Common myeloid progenitor, CD34-positive (primary cell): ENCODE results near the gene TMEM95.

Source experiments
- CTCF ChIA-PET: fragments of 350-600 bp; sonication (Branson Sonifier 250); formaldehyde crosslinking; loops from one replicate; lab custom pipeline; 2021; ENCODE audit warnings: antibody characterized with exemption; lab: Charles Lee
- POLR2A ChIA-PET: fragments of 350-600 bp; sonication (Branson Sonifier 250); formaldehyde crosslinking; loops from one replicate; lab custom pipeline; 2021; ENCODE audit warnings: antibody characterized with exemption; lab: Charles Lee
- DNase-seq, 3 donors: peaks; one replicate each; pipeline versions ENCODE4 v3.0.0 to v3.0.0-alpha.2; 2013
- H3K27ac ChIP-seq, 2 experiments: 1 replicate in 1 of 2; 2 replicates in 1 of 2; pipeline ENCODE4 v1.7.0; 2013; ENCODE audit warnings: inconsistent platforms in 2 of 2, low read length in 2 of 2, mild to moderate bottlenecking in 2 of 2, low read depth in 1 of 2, moderate library complexity in 1 of 2; ENCODE audit not compliant: severe bottlenecking in 2 of 2, insufficient read depth in 1 of 2, poor library complexity in 1 of 2
- H3K27me3 ChIP-seq, 5 experiments: replicated peaks in 2 of 5; 1 replicate in 3 of 5; 2 replicates in 2 of 5; pipeline versions ENCODE4 v1.6.1 to v1.7.0; 2013; ENCODE audit warnings: low read length in 4 of 5, mild to moderate bottlenecking in 2 of 5, moderate library complexity in 2 of 5, inconsistent platforms in 1 of 5; ENCODE audit not compliant: insufficient read depth in 5 of 5, control insufficient read depth in 4 of 5
- H3K36me3 ChIP-seq, 4 experiments: 1 replicate in 2 of 4; 2 replicates in 2 of 4; pipeline versions ENCODE4 v1.6.1 to v1.7.0; 2013; ENCODE audit warnings: low read length in 3 of 4, control low read depth in 1 of 4, mild to moderate bottlenecking in 1 of 4; ENCODE audit not compliant: control insufficient read depth in 4 of 4, insufficient read depth in 4 of 4
- H3K4me1 ChIP-seq, 4 experiments: 1 replicate in 3 of 4; 2 replicates in 1 of 4; pipeline versions ENCODE4 v1.6.1 to v1.7.1; 2013; ENCODE audit warnings: low read length in 3 of 4, mild to moderate bottlenecking in 3 of 4, control low read depth in 1 of 4, inconsistent platforms in 1 of 4, moderate library complexity in 1 of 4; ENCODE audit not compliant: control insufficient read depth in 4 of 4, insufficient read depth in 4 of 4; ENCODE audit errors: control extremely low read depth in 1 of 4
- H3K4me3 ChIP-seq, 7 experiments: 1 replicate in 4 of 7; 2 replicates in 3 of 7; pipeline versions ENCODE4 v1.5.1 to v1.7.0; 2013; ENCODE audit warnings: mild to moderate bottlenecking in 7 of 7, low read length in 6 of 7, moderate library complexity in 6 of 7, inconsistent platforms in 2 of 7, low read depth in 2 of 7, control low read depth in 1 of 7; ENCODE audit not compliant: insufficient read depth in 4 of 7, control insufficient read depth in 1 of 7; ENCODE audit errors: extremely low read depth in 1 of 7
- H3K9me3 ChIP-seq, 5 experiments: 1 replicate in 4 of 5; 2 replicates in 1 of 5; pipeline versions ENCODE4 v1.6.1 to v1.7.1; 2013; ENCODE audit warnings: low read length in 4 of 5, mild to moderate bottlenecking in 2 of 5, inconsistent platforms in 1 of 5, low read depth in 1 of 5, moderate library complexity in 1 of 5; ENCODE audit not compliant: control insufficient read depth in 4 of 5, insufficient read depth in 2 of 5; ENCODE audit errors: control extremely low read depth in 1 of 5
- WGBS: methylation state at CpG from one replicate; pipeline ENCODE4 v1.1.5; 2013; ENCODE audit not compliant: insufficient coverage; 5-methylcytosine and 5-hydroxymethylcytosine counted together

Gene TMEM95

GRCh38 chr17:7369825-7370224 is 14.9 kb downstream of the TMEM95 start:
- Histone ChIP-seq H3K9me3 (no peaks in the 10 kb centered on the region), H3K27me3 (peaks cover 0 to 6% (median 0%) of the 10 kb centered on the region in 5 experiments), H3K4me1 (no peaks in the 10 kb centered on the region), H3K4me3 (no peak overlapping the region), H3K36me3 (no peaks in the 10 kb centered on the region), H3K27ac (no peak overlapping the region)
- ChIA-PET POLR2A (interaction anchor here (0.6 to 0.9 kb wide), 2 partner anchors 11 to 33 kb away, joined by 3 read pairs; partner anchors contain the start of gene ACAP1), CTCF (interaction anchor here (1.3 to 2.5 kb wide), 3 partner anchors 11 to 22 kb away, joined by 3 to 8 read pairs (median 7); partner anchors contain the start of gene TMEM95)
- no peak for DNase-seq
- 100% methylated on average over 5 of the region's 5 CpGs for WGBS

GRCh38 chr17:7370853-7371252 is 15.9 kb downstream of the TMEM95 start:
- Histone ChIP-seq H3K9me3 (no peaks in the 10 kb centered on the region), H3K36me3 (no peaks in the 10 kb centered on the region), H3K4me1 (no peaks in the 10 kb centered on the region), H3K27me3 (peaks cover 0 to 6% (median 0%) of the 10 kb centered on the region in 5 experiments), H3K4me3 (no peak overlapping the region), H3K27ac (no peak overlapping the region)
- no peak for DNase-seq
- POLR2A ChIA-PET: no interaction called here
- CTCF ChIA-PET: interaction anchor here (0.8 to 2.5 kb wide), 5 partner anchors 10 to 86 kb away, joined by 3 to 8 read pairs (median 3); partner anchors contain the start of gene TMEM95
- WGBS: no CpG with 5 or more reads among the region's 4 CpGs

- ChIA-PET CTCF (interaction anchor here (1.1 to 3.4 kb wide), 4 partner anchors 8 to 28 kb away, joined by 3 to 13 read pairs (median 4); partner anchors contain the start of gene TMEM95), POLR2A (no interaction called here)
- Histone ChIP-seq H3K27ac (no peak overlapping the region), H3K36me3 (no peaks in the 10 kb centered on the region), H3K9me3 (peaks cover 0 to 3% (median 2%) of the 10 kb centered on the region in 5 experiments), H3K4me3 (no peak overlapping the region), H3K27me3 (peaks cover 0 to 4% (median 0%) of the 10 kb centered on the region in 5 experiments), H3K4me1 (no peaks in the 10 kb centered on the region)
- WGBS: 93% methylated on average over 2 of the region's 2 CpGs
- DNase-seq: no peak
Observed at GRCh38 chr17:7374353-7374752, 19.4 kb downstream of the TMEM95 start.

GRCh38 chr17:7379134-7379533 is 24.2 kb downstream of the TMEM95 start:
- no CpG with 5 or more reads among the region's 3 CpGs for WGBS
- CTCF ChIA-PET: interaction anchor here (2.0 kb wide), 1 partner anchor 15 kb away, joined by 6 read pairs; the partner anchor contains the start of gene PLSCR3
- no peak overlapping the region for H3K27ac ChIP-seq
- DNase-seq: no peak
- POLR2A ChIA-PET: no interaction called here
- no peaks in the 10 kb centered on the region for H3K36me3 ChIP-seq
- peaks cover 2 to 33% (median 23%) of the 10 kb centered on the region in 5 experiments for H3K27me3 ChIP-seq
- H3K9me3 ChIP-seq: peaks cover 0 to 11% (median 3%) of the 10 kb centered on the region in 5 experiments
- no peak overlapping the region for H3K4me3 ChIP-seq
- peaks cover 0 to 25% (median 13%) of the 10 kb centered on the region in 4 experiments for H3K4me1 ChIP-seq

- CTCF ChIA-PET: interaction anchor here (0.8 to 2.0 kb wide), 3 partner anchors 10 to 24 kb away, joined by 3 to 6 read pairs (median 5); partner anchors contain the start of gene PLSCR3
- Histone ChIP-seq H3K4me1 (peaks cover 0 to 31% (median 18%) of the 10 kb centered on the region in 4 experiments), H3K27ac (no peak overlapping the region), H3K27me3 (peaks cover 2 to 38% (median 23%) of the 10 kb centered on the region in 5 experiments), H3K36me3 (no peaks in the 10 kb centered on the region), H3K9me3 (peaks cover 0 to 11% (median 3%) of the 10 kb centered on the region in 5 experiments), H3K4me3 (peak overlapping the region in 4 of 7 experiments; percentile 42 to 75 (median 52))
- POLR2A ChIA-PET: no interaction called here
- 45% methylated on average over 6 of the region's 7 CpGs for WGBS
- DNase-seq: no peak
Observed at GRCh38 chr17:7380321-7380720, 25.4 kb downstream of the TMEM95 start.

- Histone ChIP-seq H3K27ac (peak within 1 kb of the TSS in 1 of 2 experiments; percentile 25), H3K4me3 (peak within 1 kb of the TSS in 4 of 7 experiments; percentile 42 to 75 (median 52)), H3K9me3 (peaks cover 0 to 11% (median 3%) of the 10 kb centered on the region in 5 experiments), H3K4me1 (peaks cover 0 to 31% (median 18%) of the 10 kb centered on the region in 4 experiments), H3K36me3 (no peaks in the 10 kb centered on the region), H3K27me3 (peaks cover 2 to 38% (median 23%) of the 10 kb centered on the region in 5 experiments)
- POLR2A ChIA-PET: no interaction called here
- CTCF ChIA-PET: interaction anchor here (0.8 to 2.0 kb wide), 3 partner anchors 11 to 25 kb away, joined by 3 to 6 read pairs (median 5); partner anchors contain the start of gene PLSCR3
- WGBS: 4% methylated on average over 38 of the region's 52 CpGs
- no peak for DNase-seq
Observed at GRCh38 chr17:7380855-7381683, 26.1 kb downstream of the TMEM95 start, which contains the start of gene TNK1. Gene TNK1 (plus strand): TSS chr17:7381089. CDS start chr17:7382927, 1,838 bp downstream.
